Measurements from ENCODE around the gene PDCD7. TPM values are rescaled to one million over a fixed set of nuclear protein-coding genes. Genes with fewer than 3 reads are reported as not detected.

The PDCD7 gene
- total RNA-seq, 1 experiment from 2014 or later, result 23.5 TPM

DNA sequence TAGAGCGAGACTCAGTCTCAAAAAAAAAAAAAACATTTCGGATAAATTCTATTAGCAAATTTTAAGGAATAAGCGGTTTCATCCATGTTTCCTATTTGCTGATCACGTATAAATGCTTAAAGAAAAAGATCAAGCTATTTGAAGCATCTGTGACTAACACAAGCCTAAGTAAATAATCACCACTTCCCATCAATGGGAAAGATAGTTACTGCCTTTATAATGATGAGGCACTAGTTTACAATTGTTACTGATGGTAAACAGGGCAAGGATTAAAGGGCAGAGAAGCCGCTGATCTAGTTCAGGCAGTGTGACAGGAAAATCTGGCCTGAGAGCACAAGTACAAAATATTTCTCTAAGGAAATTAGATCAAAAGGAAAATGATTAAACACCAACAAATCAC lies 37.8 kb upstream of the PDCD7 start (continued):
- TF ChIP-seq ESRRA (CRISPR knock-in tag; IDR thresholded peaks at IDR 0.05; ENCODE audit: borderline replicate concordance), result no peak
- TF ChIP-seq GABPB1 (CRISPR knock-in tag; IDR thresholded peaks at IDR 0.05), result no peak
- TF ChIP-seq, protein P1, sequence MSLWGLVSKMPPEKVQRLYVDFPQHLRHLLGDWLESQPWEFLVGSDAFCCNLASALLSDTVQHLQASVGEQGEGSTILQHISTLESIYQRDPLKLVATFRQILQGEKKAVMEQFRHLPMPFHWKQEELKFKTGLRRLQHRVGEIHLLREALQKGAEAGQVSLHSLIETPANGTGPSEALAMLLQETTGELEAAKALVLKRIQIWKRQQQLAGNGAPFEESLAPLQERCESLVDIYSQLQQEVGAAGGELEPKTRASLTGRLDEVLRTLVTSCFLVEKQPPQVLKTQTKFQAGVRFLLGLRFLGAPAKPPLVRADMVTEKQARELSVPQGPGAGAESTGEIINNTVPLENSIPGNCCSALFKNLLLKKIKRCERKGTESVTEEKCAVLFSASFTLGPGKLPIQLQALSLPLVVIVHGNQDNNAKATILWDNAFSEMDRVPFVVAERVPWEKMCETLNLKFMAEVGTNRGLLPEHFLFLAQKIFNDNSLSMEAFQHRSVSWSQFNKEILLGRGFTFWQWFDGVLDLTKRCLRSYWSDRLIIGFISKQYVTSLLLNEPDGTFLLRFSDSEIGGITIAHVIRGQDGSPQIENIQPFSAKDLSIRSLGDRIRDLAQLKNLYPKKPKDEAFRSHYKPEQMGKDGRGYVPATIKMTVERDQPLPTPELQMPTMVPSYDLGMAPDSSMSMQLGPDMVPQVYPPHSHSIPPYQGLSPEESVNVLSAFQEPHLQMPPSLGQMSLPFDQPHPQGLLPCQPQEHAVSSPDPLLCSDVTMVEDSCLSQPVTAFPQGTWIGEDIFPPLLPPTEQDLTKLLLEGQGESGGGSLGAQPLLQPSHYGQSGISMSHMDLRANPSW (CRISPR knock-in tag; conservative IDR thresholded peaks at IDR 0.05; ENCODE audit: low read depth), result no peak
- TF ChIP-seq, protein P2, sequence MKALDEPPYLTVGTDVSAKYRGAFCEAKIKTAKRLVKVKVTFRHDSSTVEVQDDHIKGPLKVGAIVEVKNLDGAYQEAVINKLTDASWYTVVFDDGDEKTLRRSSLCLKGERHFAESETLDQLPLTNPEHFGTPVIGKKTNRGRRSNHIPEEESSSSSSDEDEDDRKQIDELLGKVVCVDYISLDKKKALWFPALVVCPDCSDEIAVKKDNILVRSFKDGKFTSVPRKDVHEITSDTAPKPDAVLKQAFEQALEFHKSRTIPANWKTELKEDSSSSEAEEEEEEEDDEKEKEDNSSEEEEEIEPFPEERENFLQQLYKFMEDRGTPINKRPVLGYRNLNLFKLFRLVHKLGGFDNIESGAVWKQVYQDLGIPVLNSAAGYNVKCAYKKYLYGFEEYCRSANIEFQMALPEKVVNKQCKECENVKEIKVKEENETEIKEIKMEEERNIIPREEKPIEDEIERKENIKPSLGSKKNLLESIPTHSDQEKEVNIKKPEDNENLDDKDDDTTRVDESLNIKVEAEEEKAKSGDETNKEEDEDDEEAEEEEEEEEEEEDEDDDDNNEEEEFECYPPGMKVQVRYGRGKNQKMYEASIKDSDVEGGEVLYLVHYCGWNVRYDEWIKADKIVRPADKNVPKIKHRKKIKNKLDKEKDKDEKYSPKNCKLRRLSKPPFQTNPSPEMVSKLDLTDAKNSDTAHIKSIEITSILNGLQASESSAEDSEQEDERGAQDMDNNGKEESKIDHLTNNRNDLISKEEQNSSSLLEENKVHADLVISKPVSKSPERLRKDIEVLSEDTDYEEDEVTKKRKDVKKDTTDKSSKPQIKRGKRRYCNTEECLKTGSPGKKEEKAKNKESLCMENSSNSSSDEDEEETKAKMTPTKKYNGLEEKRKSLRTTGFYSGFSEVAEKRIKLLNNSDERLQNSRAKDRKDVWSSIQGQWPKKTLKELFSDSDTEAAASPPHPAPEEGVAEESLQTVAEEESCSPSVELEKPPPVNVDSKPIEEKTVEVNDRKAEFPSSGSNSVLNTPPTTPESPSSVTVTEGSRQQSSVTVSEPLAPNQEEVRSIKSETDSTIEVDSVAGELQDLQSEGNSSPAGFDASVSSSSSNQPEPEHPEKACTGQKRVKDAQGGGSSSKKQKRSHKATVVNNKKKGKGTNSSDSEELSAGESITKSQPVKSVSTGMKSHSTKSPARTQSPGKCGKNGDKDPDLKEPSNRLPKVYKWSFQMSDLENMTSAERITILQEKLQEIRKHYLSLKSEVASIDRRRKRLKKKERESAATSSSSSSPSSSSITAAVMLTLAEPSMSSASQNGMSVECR (CRISPR knock-in tag; IDR thresholded peaks at IDR 0.05; ENCODE audit: borderline replicate concordance), result no peak
- TF ChIP-seq, protein P3, sequence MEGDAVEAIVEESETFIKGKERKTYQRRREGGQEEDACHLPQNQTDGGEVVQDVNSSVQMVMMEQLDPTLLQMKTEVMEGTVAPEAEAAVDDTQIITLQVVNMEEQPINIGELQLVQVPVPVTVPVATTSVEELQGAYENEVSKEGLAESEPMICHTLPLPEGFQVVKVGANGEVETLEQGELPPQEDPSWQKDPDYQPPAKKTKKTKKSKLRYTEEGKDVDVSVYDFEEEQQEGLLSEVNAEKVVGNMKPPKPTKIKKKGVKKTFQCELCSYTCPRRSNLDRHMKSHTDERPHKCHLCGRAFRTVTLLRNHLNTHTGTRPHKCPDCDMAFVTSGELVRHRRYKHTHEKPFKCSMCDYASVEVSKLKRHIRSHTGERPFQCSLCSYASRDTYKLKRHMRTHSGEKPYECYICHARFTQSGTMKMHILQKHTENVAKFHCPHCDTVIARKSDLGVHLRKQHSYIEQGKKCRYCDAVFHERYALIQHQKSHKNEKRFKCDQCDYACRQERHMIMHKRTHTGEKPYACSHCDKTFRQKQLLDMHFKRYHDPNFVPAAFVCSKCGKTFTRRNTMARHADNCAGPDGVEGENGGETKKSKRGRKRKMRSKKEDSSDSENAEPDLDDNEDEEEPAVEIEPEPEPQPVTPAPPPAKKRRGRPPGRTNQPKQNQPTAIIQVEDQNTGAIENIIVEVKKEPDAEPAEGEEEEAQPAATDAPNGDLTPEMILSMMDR (IDR thresholded peaks at IDR 0.05), result no peak
- TF ChIP-seq, protein P4, sequence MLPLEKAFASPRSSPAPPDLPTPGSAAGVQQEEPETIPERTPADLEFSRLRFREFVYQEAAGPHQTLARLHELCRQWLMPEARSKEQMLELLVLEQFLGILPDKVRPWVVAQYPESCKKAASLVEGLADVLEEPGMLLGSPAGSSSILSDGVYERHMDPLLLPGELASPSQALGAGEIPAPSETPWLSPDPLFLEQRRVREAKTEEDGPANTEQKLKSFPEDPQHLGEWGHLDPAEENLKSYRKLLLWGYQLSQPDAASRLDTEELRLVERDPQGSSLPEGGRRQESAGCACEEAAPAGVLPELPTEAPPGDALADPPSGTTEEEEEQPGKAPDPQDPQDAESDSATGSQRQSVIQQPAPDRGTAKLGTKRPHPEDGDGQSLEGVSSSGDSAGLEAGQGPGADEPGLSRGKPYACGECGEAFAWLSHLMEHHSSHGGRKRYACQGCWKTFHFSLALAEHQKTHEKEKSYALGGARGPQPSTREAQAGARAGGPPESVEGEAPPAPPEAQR (CRISPR knock-in tag; IDR thresholded peaks at IDR 0.05), result no peak

DNA sequence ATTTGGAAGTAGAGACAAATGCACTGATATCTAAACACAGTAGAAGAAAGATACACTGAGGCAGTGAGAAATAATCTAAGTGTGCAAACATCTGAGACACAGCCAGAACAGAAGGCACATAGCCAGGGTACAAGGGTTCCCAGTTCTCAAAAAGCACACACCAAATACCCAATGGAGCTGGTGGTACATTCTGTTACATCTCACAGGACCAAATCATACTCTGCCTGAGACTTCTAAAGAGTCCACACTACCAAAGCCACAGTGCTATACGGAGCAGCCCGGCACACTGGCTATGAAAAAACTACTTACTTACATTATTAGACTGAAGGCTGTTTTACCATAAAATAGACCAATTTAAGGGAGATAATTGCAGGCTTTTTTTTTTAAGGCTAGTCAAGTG lies 32.3 kb upstream of the PDCD7 start:
- POLR2A ChIA-PET, result no interaction called here
- no peak for ATAC-seq
- CTCF ChIA-PET, result no interaction called here

More for the DNA sequence above, 32.3 kb upstream of the PDCD7 start:
- Mint-ChIP-seq H3K27ac (no peak overlapping the region), H3K36me3 (peaks cover 20% of the 10 kb centered on the region), H3K27me3 (ENCODE audit: low read depth) (no peaks in the 10 kb centered on the region), H3K4me1 (no peaks in the 10 kb centered on the region), H3K9me3 (no peaks in the 10 kb centered on the region), H3K4me3 (no peak overlapping the region)
- TF ChIP-seq, protein P5, sequence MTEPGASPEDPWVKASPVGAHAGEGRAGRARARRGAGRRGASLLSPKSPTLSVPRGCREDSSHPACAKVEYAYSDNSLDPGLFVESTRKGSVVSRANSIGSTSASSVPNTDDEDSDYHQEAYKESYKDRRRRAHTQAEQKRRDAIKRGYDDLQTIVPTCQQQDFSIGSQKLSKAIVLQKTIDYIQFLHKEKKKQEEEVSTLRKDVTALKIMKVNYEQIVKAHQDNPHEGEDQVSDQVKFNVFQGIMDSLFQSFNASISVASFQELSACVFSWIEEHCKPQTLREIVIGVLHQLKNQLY (CRISPR knock-in tag; IDR thresholded peaks at IDR 0.05), result no peak
- TF ChIP-seq, protein P6, sequence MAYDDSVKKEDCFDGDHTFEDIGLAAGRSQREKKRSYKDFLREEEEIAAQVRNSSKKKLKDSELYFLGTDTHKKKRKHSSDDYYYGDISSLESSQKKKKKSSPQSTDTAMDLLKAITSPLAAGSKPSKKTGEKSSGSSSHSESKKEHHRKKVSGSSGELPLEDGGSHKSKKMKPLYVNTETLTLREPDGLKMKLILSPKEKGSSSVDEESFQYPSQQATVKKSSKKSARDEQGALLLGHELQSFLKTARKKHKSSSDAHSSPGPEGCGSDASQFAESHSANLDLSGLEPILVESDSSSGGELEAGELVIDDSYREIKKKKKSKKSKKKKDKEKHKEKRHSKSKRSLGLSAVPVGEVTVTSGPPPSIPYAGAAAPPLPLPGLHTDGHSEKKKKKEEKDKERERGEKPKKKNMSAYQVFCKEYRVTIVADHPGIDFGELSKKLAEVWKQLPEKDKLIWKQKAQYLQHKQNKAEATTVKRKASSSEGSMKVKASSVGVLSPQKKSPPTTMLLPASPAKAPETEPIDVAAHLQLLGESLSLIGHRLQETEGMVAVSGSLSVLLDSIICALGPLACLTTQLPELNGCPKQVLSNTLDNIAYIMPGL (CRISPR knock-in tag; IDR thresholded peaks at IDR 0.05), result no peak
- no peak for TF ChIP-seq FOXP1 (CRISPR knock-in tag; IDR thresholded peaks at IDR 0.05; ENCODE audit: borderline replicate concordance)
- TF ChIP-seq FOXJ3 (CRISPR knock-in tag; IDR thresholded peaks at IDR 0.05; ENCODE audit: borderline replicate concordance), result no peak
- TF ChIP-seq ZNF219 (CRISPR knock-in tag; IDR thresholded peaks at IDR 0.05; ENCODE audit: borderline replicate concordance), result no peak
- no peak for TF ChIP-seq NFATC4 (CRISPR knock-in tag; IDR thresholded peaks at IDR 0.05)
- TF ChIP-seq, protein P7, sequence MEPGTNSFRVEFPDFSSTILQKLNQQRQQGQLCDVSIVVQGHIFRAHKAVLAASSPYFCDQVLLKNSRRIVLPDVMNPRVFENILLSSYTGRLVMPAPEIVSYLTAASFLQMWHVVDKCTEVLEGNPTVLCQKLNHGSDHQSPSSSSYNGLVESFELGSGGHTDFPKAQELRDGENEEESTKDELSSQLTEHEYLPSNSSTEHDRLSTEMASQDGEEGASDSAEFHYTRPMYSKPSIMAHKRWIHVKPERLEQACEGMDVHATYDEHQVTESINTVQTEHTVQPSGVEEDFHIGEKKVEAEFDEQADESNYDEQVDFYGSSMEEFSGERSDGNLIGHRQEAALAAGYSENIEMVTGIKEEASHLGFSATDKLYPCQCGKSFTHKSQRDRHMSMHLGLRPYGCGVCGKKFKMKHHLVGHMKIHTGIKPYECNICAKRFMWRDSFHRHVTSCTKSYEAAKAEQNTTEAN (CRISPR knock-in tag; IDR thresholded peaks at IDR 0.05), result no peak
- DNase-seq (ENCODE audit: low spot score), result no peak
